Fibroblast of skin of right quadriceps (primary cell): Measurements from ENCODE around the gene MTHFS.
"Not testable (repeated sequence)": the region's sequence is repeated elsewhere in the genome, so short reads cannot be mapped to it uniquely, and the experiment has no call there.

ENCODE experiments used
- DNase-seq: peaks from one replicate; pipeline ENCODE4 v3.0.0-alpha.2; 2013

The MTHFS gene

DNA sequence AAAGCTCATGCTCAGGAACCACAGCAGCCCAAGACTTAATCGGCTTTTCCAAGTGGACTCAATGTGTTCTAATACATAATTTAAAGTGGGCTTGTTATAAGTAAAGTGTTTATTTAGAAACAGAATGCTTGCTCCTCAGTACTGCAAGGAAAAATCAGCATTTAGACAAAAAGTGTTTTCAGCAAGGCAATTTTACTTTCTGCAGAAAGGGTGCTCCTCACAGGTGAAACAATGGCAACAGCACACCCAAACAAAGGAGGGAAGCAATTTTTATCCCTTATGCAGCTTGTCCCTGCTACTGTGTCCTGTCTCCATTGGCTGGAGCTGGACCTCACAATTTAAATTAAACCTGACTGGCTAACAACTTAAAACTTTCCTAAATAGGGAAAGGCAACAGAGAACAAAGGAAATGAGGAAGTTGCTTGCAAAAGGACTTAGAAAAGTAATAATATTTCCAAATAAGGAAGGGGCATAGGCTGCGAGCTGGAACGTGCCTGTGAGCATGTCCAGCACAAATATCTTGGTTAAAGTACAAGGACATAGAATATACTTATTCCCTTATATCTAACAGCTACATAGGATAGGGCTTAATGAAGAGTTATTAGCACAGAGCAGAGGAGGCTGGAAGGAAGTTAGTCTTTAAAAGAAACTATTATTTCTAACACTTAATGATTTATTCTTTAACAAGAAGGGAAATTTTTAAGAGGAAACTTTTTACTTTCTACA, 19.1 kb upstream of the MTHFS start:
- DNase-seq: not testable (repeated sequence)

DNA sequence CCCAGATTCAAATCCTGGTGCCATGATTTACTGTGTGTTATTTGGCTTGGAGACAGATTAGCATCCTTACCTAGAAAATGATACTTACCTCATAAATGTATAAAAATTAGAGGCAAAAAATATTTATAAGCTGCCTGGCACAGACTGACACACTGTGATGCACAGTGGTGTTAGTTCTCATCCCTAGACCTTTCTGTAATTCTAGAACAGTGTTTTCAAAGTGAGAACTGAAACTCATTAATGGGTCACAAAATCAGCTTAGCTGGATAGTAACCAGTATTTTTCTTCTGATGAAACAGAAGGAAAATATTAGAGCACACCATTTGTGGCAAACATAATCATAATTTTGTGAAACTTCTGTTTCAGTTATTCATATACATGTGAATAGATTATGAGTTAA, 17.9 kb upstream of the MTHFS start:
- no peak for DNase-seq

DNA sequence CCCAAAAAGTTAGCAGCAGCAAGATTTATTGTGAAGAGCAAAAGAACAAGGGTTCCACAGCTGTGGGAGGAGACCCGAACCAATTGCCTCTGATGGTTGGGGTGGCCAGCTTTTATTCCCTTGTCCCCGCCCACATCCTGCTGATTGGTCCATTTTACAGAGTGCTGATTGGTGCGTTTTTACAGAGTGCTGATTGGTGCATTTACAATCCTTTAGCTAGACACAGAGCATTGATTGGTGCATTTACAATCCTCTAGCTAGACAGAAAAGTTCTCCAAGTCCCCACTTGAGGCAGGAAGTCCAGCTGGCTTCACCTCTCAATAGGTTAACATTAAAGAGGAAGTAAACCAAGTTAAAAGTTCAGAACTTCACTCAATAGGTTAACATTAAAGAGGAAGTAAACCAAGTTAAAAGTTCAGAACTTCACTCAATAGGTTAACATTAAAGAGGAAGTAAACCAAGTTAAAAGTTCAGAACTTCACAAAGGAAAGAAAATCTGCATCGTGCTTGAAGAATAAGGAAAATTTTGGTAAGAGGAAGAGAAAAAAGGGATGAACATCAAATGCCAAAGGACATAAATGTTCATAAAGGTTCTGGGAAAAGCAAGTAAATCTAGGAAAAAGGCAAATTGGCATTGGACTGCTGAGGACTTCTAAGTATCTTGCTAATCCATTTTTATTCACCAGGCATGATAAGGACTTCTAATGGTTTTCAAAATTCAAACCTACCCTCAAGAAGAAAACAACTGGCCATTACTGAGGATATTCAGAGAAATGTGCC, 12.9 kb upstream of the MTHFS start:
- not testable (repeated sequence) for DNase-seq

DNA sequence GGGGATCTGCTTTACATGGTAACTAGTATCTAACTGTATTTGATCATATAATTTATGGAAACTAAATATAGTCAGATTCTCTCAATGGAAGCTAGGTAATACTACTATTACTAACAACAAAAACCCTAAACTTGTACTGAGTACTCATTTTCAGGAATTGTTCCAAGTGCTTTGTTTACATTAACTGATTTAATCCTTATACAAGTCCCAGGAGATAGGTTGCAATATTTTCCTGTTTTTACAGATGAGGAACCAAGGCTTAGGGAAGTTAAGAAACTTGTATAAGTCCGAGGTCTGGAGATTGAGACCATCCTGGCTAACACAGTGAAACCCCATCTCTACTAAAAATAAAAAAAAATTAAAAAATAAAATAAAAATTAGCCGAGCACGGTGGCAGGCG, 7.5 kb upstream of the MTHFS start:
- DNase-seq: peak; percentile 18

DNA sequence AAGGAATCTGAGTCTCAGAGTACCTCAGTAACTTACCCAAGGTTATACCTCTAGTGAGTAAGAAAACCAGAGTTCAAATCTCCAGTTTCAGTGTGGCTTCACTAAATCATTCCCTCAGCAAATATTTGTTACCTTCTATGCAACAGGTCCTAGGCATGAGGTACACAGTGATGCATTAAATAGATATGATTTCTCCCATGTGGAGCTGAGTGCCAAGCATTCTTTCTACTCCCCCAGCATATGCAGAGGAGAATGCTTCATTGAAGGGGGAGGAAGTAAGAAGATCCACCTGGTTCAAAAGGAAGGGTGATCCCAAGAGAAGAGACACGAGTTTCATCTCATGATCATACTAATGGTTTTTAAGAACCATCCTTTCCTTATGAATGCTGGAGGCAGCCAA, 6.8 kb upstream of the MTHFS start:
- DNase-seq: no peak

DNA sequence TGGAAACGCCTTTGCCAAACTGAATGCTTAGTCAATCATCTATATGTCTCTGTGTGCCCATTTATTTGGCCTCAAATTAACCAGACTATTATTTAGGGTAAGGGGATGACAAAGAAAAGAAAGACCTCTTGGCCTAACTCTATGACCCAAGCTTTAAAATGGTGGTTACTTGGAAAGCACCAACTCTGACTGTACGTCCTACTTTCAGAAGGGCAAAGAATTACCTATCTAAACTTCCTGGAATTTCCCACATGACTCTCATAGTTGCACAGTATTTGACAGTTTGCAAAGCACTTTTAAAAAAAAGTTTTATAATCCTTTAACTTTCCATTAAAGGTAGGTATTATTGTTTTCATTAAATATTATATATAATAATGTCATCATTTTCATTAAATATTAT, 6.3 kb upstream of the MTHFS start:
- no peak for DNase-seq

DNA sequence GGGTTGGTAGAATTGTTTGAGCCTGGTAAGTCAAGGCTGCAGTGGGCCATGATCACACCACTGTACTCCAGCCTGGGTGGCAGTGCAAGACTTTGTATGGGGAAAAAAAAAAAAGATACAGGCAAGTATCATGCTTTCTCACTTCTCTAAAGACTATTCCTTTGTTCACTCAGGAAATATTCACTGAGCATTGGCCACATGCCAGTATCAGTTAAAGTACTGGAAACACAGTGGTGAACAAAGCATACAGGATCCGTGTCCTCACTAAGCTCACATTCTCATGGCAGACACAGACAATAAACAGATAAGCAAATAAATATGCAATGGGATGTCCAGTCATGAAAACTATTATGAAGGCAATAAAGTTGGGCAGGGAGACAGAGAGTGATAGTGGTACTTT, 5.1 kb upstream of the MTHFS start:
- DNase-seq: no peak

DNA sequence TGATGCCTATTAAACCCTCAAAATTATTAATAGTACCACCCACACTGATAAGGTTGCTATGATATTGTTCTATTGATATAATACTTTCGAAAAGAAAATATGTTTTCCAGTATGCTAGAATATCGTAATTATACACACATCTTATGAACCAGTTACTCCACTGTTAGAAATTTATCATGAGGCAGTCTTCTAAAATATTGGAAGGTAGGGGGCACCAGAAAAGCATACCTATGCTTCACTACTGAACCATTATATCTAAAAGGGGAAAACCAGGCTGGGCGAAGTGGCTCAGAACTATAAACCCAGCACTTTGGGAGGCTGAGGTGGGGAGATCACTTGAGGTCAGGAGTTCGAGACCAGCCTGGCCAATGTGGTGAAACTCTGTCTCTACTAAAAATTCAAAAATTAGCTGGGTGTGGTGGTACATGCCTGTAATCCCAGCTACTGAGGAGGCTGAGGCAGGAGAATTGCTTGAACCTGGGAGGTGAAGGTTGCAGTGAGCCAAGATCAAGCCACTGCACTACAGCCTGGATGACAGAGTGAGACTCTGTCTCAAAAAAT, 4.1 kb upstream of the MTHFS start:
- not testable (repeated sequence) for DNase-seq

DNA sequence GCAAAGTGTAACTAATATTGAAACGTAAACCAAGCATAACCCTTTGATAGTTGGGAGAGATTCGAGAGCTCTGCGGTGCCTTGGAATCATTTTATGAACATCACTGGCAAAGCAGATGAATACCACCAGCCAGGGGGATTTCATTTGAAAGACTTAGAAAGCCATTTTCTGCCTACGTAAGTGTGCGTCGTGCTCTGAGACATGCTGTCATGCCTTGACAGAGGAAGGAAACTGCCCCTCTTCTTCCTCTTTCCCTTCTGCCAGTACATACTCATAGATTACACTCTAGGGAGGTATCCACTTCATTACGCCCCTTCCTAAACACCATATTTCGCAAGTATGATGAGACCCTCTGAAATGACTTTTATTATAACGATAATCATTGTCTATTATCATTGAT, 3.3 kb upstream of the MTHFS start:
- no peak for DNase-seq

DNA sequence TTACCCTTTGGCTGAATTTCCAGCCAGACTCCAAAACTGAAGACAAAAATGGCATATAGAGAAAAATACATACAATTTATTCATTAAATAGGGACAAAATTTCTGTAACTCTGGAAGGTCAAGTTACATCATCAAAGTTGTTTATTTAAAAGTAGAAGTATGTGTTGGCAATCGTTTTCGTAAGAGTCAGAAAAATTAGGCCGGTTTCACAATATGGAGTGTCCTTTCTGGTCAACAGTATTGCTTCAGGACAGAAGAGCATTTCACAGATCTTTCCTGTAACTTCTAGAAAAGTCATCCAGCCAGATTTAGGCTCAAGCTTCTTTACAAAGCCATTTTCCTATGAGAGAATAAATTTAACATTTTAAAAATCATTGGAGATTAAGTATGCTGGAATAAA, 2.0 kb upstream of the MTHFS start:
- DNase-seq: not testable (repeated sequence)

DNA sequence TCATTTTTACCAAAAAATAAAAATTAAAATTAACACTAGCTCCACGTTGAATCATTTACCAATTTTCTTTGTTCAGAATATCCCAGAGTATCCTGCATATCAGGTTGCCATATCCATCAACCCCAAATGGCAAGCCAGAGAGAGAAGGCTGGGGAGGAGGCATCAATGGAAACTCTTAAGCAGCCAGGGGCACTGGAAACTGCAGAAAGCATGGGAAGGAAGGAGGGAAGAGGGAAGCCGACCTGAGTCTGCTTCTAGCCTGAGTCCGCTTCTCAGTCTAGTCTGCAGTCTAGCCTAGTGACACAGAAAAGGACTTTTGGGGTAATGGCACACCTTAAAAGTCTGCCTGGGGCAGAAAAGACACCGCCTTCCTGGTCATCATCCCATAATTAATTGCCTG, 1.6 kb upstream of the MTHFS start:
- no peak for DNase-seq

DNA sequence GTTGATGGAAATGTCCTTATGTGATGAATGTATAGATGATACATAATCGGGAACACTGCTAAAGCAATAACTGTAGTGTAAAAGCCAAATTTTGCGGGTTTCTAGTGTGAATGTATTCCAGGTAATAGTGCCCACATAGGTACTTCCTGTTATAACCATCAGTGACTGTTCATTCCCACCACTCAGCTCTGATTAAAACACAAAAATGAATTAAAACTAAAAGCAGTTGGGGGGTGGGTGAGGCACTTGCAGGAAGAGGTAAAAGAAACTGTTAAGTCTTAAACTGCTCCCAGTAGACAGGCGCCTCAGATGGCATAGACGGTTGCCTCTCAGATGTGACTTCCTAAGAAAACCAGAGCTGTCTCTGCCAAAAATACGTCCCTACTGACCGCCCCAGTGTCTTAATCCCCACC, 893 bp upstream of the MTHFS start:
- DNase-seq: no peak

DNA sequence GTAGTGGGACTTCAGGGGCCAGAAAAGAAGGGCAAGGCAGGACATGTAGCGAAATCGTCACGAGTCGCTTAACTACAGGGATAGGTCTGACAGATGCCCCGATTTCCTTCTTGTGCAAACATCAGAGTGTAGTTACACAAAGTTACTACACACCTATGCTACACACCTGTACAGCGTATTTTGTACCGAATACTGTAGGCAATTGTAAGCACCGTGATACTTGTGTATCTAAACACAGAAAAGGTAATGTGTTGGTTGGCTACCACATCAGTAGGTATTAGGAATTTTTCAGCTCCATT, 515 bp upstream of the MTHFS start:
- DNase-seq: no peak

DNA sequence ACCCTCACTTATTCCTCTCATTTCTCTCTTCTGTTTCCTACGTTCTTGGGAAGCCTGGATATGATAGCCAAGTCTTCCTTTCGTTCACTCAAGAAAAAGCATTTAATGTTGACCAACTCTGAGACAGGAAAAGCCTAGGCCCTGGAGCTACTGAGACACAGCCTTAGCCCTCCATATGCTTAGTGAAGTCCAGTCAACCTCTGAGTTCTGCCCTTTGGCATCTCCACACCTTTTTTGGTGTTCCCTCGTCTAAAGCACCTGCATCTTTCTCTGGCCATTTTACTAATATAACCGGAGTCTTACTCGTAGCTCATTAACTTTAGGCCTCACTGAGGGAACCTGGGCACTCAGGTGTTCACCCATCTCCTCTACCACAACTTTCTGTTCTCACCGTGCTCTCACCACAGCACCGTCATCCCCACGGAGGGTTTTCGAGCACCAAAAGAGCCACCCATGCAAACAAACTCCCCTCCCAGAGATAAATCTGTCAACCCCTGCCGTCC, 632 bp downstream of the MTHFS start:
- no peak for DNase-seq

DNA sequence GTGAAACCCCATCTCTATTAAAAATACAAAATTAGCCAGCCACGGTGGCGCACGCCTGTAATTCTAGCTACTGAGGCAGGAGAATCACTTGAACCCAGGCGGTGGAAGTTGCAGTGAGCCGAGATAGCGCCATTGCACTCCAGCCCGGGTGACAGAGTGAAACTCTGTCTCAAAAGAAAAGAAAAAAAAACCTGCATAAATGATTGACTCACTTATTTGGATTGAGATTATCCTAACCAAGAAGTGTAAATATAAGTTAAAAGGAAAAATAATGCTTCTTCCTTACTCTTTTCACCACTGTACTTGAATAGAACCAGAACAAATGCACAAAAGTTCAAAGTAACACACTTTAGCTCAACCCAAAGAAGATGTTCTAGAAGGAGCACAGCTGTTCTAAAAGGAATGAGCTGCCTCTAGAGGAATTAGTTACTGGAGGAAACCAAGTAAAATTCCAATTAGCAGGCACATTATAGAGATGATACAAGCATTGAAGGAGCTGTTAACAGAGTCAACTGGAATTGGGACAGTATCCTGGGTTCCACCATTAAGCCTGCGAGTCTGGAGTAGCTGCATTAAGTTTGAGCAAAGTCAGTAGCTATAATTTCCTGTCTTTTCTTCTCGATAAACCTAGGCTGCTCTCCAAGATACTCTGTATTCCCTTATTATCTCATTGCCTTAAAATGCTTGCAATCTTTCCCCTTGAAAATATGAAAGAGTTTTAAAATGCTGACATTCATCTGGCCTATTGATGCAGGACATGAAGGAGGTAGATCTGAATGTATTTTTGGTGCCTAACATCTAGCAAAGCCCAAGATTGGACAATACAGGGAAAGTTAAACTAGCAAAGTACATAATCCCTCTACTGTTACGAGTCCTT, 9.5 kb downstream of the MTHFS start:
- no peak for DNase-seq

DNA sequence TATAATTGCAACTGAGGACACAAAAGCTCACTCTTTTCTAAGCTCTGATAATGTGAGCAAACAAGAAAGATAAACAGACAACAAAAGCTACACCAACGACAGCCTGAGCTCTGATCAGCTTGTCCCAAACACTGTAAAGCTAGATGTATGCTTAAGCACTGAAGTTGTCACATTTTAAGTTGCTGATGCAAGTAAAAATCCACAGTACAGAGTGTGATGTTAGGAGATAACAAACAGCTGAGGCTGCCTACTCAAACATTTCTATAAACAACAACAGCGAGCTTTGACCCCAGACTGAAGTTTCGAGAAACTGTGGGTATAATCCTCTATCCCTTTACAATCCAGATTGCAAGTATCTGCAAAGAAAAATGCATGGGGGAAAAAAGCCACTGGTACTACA, 10.7 kb downstream of the MTHFS start:
- DNase-seq: no peak

DNA sequence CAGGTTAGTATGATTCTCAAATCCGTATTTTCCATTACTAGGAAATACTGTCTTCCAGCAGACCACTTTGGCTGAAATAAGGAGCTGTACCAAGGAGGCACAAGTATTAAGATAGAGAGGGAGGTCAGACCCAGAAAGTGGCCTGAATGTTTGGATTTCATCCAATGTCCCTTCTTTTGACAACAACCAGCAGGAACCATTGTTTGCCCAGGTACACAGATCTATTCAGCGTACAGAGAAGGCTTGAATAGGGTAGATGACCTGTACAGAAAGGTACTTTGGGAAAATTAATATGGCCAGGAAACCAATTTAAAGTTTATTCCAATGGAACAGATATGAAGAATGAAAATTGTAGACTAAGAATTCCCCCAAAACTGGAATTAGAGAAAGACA, 12.6 kb downstream of the MTHFS start:
- no peak for DNase-seq

DNA sequence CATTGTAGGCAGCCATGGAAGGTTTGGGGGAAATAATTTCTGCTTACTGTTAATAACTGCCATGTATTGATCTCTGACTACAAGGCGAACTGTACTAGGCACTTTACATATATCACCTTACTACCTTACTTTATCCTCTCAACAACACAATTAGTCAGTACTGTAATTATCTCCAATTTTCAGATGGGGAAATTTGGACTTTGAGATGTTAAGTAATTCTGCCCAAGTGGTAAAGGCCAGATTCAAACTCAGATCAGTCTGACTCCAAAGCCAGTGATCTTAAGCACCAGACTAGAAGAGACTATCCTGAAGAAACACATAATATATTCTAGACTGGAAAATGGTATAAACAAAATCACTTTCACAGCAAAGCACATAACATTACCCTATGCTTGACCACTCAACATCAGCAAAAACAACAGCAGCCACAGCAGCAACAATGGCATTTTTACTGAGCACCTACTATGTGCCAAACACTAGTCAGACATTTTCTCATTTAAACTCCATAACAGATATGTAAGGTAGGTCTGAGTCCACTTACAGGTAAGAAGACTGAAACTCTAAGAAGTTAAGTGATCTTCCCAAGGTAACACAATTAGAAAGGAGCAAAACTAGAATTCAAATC, 13.1 kb downstream of the MTHFS start:
- no peak for DNase-seq

DNA sequence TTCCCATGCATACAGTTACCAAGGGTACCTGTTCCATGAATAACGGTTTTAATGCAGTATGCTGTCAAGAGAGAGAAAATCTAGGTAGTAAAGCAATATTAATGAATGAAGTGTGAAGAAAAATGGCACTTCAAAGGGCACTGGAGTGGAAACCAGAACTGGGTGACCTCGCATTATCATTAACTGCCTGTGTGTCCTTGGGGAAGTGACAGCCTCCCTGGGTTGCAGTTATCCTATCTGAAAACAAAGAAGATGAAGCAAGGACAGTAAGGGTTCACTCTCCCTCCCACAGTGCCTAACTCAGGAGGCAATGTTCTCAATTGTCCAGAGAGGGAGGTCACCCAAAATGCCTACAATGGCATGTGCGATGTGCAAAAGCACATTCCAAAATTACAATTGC, 15.1 kb downstream of the MTHFS start:
- DNase-seq: no peak

DNA sequence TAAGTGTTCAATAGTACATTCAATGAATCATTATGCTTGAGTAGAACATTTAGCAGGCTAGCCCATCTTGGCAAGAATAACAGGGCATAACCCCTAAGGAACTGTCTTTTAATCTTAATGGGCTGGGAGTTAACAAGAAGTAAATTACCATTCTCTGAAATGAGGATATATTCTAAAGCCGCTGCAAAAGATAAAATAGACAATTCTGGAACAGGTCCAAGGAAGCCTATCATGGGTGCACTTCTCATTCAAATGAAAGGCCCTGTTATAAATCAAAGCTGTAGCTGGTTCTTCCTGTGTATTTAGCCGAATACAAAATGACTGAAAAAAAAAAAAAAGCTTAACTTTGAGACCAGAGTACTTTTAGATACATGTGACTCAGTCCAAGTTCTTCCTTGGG, 15.6 kb downstream of the MTHFS start:
- no peak for DNase-seq

DNA sequence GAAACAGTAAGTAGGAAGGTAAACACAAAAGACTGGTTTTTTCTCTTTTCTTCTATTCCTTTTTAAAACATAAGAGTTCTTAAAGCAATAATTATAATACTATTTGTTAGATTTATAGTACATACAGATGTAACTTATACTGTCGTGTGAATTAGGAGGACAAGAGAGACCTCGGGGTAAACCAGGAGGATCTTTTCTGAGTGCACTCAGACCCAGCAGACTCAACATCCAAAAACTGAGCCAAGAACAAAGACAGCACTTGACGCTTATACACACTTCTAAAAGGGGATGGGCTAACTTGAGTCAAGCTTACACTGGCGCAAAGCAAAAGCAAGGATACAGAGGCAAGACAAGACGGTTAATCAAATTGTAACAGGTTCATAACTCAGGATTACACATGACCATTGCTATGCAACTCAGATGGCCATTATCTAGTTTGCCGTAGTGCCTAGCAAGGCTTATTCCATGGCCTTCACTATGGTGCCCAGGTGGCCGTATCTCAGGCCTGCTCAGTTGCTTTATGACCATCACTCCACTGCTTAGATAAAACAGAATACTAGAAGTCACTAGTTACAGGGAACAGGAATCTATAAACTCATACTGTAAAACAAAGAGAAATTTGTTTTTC, 18.6 kb downstream of the MTHFS start:
- no peak for DNase-seq

DNA sequence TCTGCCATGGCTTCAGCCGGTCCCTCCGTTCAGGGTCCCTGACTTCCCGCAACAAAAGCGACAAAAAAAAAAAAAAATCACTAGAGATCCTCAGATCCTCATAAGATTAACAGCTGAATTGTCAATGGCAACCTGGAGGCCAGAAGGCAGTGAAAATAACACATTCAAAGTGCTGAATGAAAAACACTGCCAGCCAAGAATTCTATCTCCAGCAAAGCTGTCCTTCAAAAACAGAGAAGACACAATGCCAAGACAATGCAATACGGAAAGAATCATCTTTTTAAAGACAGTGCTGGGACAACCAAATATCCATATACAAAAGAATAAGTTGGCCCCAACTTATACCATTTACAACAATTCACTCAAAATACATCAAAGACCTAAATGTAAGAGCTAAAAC, 21.6 kb downstream of the MTHFS start:
- DNase-seq: no peak
